ENCODE results near the gene ALX4. TPM values are rescaled to one million over a fixed set of nuclear protein-coding genes. Genes with fewer than 3 reads are reported as not detected.

Gene ALX4
- total and polyA plus RNA-seq, 2 experiments from 2014 or later = not detected

DNA sequence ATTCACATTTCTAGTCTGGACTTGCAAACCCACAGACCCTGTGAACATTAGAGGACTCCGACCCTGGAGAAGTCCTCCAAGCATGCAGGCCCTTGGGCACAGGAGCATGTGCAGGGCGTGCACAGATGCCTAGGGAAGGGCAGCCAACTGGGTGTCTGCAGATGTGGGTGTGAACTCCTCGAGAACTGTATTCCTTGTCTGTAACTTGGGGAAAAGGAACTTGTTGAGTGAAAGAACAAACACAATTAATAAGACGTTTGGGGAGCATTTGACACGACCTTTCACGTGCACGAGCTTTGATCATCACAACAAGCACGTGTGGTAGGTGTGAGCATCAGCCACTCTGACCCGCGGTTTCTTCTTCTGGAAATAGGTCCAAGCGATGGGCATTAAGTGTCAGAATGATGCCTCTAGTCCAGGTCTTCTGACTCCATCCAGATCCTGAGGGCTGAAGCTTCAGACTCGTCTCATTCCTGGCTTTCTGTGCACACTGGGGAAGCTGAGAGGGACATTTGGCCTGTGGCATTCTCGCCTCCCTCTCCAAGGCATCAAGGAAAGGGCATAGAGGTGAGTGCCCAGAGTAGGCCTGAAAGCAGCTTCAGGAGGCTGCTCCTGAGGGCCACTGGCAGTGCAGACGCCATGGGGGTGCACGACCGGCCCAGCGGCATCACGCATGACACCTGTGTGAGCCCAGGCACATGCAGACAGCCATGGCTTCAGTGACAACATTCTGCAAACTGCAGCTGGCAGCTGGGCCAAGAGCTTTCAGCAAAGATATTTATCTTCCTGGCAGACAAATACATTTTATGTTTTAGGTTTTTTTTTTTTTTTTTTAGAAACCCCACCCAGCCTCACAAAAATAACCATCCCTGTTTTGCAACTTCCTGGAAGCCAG lies 32.5 kb downstream of the ALX4 start:
- Mint-ChIP-seq H3K27ac (no peak overlapping the region), H3K4me1 (no peaks in the 10 kb centered on the region; the same call in 2 of the 3 replicates), H3K9me3 (no peaks in the 10 kb centered on the region), H3K36me3 (ENCODE audit: low read depth) (no peaks in the 10 kb centered on the region; the same call in 2 of the 3 replicates), H3K4me3 (no peak overlapping the region), H3K27me3 (ENCODE audit: insufficient read depth, low read depth, poor library complexity) (peaks cover 8% of the 10 kb centered on the region)
- Histone ChIP-seq H3F3A (replicated peaks; ENCODE audit: low read depth) (no peaks in the 10 kb centered on the region), H3K9me2 (ENCODE audit: insufficient read depth) (peaks cover 13% of the 10 kb centered on the region), H3K27me3 (ENCODE audit: insufficient read depth) (no peaks in the 10 kb centered on the region), H3K4me2 (no peak overlapping the region), H3K4me3 (no peak overlapping the region), H2AFZ (no peak overlapping the region), H4K20me1 (replicated peaks; ENCODE audit: insufficient read depth) (no peaks in the 10 kb centered on the region), H3K4me1 (ENCODE audit: insufficient read depth) (no peaks in the 10 kb centered on the region), H3K79me2 (replicated peaks; ENCODE audit: insufficient read depth) (no peaks in the 10 kb centered on the region), H3K27ac (ENCODE audit: low read depth) (no peak overlapping the region), H3K36me3 (ENCODE audit: insufficient read depth) (no peaks in the 10 kb centered on the region)
- TF ChIP-seq POLR2AphosphoS5 (IDR thresholded peaks at IDR 0.05; ENCODE audit: low read depth) (no peak), STAT1 (IDR thresholded peaks at IDR 0.05; ENCODE audit: unreplicated experiment) (no peak), ZNF331 (CRISPR knock-in tag; IDR thresholded peaks at IDR 0.05; ENCODE audit: low read depth) (no peak), REST (IDR thresholded peaks at IDR 0.05; ENCODE audit: unreplicated experiment) (no peak), EZH2 (IDR thresholded peaks at IDR 0.05; ENCODE audit: low read depth, unreplicated experiment) (no peak), NANOG (IDR thresholded peaks at IDR 0.05; ENCODE audit: borderline replicate concordance) (no peak), CTCF (conservative IDR thresholded peaks at IDR 0.05; ENCODE audit: low read depth in 2 of 2) (no peak), JUNB (IDR thresholded peaks at IDR 0.05; ENCODE audit: unreplicated experiment) (no peak), ZNF114 (CRISPR knock-in tag; IDR thresholded peaks at IDR 0.05) (no peak), CREB1 (CRISPR knock-in tag; IDR thresholded peaks at IDR 0.05; ENCODE audit: low read depth) (no peak), EZH2phosphoT487 (IDR thresholded peaks at IDR 0.05; ENCODE audit: unreplicated experiment) (no peak)
- TF ChIP-seq, protein P1, sequence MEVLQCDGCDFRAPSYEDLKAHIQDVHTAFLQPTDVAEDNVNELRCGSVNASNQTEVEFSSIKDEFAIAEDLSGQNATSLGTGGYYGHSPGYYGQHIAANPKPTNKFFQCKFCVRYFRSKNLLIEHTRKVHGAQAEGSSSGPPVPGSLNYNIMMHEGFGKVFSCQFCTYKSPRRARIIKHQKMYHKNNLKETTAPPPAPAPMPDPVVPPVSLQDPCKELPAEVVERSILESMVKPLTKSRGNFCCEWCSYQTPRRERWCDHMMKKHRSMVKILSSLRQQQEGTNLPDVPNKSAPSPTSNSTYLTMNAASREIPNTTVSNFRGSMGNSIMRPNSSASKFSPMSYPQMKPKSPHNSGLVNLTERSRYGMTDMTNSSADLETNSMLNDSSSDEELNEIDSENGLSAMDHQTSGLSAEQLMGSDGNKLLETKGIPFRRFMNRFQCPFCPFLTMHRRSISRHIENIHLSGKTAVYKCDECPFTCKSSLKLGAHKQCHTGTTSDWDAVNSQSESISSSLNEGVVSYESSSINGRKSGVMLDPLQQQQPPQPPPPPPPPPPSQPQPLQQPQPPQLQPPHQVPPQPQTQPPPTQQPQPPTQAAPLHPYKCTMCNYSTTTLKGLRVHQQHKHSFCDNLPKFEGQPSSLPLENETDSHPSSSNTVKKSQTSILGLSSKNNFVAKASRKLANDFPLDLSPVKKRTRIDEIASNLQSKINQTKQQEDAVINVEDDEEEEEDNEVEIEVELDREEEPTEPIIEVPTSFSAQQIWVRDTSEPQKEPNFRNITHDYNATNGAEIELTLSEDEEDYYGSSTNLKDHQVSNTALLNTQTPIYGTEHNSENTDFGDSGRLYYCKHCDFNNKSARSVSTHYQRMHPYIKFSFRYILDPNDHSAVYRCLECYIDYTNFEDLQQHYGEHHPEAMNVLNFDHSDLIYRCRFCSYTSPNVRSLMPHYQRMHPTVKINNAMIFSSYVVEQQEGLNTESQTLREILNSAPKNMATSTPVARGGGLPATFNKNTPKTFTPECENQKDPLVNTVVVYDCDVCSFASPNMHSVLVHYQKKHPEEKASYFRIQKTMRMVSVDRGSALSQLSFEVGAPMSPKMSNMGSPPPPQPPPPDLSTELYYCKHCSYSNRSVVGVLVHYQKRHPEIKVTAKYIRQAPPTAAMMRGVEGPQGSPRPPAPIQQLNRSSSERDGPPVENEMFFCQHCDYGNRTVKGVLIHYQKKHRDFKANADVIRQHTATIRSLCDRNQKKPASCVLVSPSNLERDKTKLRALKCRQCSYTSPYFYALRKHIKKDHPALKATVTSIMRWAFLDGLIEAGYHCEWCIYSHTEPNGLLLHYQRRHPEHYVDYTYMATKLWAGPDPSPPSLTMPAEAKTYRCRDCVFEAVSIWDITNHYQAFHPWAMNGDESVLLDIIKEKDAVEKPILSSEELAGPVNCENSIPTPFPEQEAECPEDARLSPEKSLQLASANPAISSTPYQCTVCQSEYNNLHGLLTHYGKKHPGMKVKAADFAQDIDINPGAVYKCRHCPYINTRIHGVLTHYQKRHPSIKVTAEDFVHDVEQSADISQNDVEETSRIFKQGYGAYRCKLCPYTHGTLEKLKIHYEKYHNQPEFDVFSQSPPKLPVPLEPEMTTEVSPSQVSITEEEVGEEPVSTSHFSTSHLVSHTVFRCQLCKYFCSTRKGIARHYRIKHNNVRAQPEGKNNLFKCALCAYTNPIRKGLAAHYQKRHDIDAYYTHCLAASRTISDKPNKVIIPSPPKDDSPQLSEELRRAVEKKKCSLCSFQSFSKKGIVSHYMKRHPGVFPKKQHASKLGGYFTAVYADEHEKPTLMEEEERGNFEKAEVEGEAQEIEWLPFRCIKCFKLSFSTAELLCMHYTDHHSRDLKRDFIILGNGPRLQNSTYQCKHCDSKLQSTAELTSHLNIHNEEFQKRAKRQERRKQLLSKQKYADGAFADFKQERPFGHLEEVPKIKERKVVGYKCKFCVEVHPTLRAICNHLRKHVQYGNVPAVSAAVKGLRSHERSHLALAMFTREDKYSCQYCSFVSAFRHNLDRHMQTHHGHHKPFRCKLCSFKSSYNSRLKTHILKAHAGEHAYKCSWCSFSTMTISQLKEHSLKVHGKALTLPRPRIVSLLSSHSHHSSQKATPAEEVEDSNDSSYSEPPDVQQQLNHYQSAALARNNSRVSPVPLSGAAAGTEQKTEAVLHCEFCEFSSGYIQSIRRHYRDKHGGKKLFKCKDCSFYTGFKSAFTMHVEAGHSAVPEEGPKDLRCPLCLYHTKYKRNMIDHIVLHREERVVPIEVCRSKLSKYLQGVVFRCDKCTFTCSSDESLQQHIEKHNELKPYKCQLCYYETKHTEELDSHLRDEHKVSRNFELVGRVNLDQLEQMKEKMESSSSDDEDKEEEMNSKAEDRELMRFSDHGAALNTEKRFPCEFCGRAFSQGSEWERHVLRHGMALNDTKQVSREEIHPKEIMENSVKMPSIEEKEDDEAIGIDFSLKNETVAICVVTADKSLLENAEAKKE (CRISPR knock-in tag; IDR thresholded peaks at IDR 0.05) = no peak
- TF ChIP-seq, protein P2, sequence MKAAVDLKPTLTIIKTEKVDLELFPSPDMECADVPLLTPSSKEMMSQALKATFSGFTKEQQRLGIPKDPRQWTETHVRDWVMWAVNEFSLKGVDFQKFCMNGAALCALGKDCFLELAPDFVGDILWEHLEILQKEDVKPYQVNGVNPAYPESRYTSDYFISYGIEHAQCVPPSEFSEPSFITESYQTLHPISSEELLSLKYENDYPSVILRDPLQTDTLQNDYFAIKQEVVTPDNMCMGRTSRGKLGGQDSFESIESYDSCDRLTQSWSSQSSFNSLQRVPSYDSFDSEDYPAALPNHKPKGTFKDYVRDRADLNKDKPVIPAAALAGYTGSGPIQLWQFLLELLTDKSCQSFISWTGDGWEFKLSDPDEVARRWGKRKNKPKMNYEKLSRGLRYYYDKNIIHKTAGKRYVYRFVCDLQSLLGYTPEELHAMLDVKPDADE (IDR thresholded peaks at IDR 0.05) = no peak
- ATAC-seq = no peak
- DNase-seq (ENCODE audit: low spot score) = no peak

Measured in GM23338 (cell line).